ENCODE results near the gene GAGE13.
A peak's percentile ranks its signal among the peaks of the same experiment; 100 is the strongest.
"Not testable (repeated sequence)": the region's sequence is repeated elsewhere in the genome, so short reads cannot be mapped to it uniquely, and the experiment has no call there.

The GAGE13 gene, protein sequence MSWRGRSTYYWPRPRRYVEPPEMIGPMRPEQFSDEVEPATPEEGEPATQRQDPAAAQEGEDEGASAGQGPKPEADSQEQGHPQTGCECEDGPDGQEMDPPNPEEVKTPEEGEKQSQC

DNA sequence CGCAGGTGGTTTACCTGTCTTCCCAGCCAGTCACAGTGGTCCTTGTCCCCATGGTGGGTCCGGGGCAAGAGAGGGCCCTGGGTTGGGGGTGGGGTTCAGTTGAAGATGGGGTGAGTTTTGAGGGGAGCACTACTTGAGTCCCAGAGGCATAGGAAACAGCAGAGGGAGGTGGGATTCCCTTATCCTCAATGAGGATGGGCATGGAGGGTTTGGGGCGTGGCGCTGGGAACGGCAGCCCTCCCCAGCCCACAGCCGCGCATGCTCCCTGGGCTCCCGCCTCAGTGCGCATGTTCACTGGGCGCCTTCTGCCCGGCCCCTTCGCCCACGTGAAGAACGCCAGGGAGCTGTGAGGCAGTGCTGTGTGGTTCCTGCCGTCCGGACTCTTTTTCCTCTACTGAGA, at the start of gene GAGE13:
Gene GAGE13 (plus strand): TSS at position 301 of the 400 bp plus-strand sequence. CDS start 1,156 bp downstream, outside the sequence.
- not testable (repeated sequence) for DNase-seq (ENCODE audit: low spot score)

DNA sequence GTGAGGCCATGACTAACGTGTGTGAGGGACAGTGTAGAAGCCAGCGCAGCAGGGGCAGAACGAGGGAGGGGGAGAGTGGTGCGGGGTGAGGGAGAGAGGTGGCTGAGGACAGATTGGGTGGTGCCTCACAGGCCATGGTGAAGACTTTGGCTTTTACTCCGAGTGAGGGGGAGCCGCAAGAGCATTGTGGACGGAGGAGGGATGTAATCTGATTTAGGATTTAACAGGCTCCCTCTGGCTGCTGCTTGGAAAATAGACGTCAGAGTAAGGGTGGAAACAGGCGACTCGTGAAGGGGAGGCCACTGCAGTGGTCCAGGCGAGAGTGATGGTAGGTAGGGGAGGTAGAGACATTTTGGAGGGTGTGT, 48.8 kb upstream of the GAGE13 start:
- peak; percentile 22 for DNase-seq (ENCODE audit: low spot score)

DNA sequence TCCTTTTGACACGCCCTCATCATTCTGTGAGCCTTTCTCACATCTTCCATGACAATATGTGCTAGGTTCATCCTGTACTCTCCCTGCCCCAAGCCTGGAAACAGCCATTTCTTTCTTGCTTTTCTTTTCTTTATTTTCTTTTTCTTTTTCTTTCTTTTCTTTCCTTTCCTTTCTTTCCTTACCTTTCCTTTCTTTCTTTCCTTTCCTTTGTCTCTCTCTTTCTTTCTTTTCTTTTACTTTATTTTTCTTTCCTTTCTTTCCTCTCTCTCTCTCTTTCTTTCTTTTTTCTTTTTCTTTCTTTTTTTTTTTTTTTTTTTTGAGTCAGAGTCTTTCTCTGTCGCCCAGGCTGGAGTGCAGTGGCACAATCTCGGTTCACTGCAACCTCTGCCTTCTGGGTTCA, 47.2 kb upstream of the GAGE13 start:
- no peak for DNase-seq (ENCODE audit: low spot score)

DNA sequence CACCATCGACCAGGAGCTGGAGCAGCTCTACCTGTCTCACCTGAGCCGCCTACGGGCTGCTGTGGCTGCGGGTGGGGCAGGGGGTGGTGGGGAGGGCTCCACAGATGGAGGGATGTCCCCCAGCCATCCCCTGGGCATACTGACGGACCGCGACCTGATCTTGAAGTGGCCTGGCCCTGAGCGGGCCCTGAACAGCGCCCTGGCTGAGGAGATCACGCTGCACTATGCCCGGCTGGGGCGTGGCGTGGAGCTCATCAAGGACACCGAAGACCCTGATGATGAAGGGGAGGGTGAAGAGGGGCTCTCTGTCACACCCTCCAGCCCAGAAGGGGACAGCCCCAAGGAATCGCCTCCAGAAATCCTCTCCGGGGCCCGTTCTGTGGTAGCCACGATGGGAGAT, 45.2 kb upstream of the GAGE13 start:
- DNase-seq (ENCODE audit: low spot score), result no peak

DNA sequence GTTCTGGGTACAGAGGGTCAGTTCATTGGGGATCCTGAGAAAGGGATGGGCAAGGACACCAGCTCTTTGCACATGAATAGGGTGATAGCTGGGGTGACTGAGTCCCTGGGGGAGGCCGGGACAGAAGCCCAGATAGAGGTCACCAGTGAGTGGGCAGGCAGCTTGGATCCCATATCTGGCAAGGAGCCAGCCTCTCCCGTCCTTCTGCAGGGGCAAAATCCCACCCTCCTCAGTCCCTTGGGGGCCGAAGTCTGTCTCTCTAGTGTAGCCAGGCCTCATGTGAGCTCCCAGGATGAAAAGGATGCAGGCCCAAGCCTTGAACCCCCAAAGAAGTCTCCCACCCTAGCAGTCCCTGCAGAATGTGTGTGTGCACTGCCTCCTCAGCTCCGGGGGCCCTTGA, 44.8 kb upstream of the GAGE13 start:
- DNase-seq (ENCODE audit: low spot score), result no peak

DNA sequence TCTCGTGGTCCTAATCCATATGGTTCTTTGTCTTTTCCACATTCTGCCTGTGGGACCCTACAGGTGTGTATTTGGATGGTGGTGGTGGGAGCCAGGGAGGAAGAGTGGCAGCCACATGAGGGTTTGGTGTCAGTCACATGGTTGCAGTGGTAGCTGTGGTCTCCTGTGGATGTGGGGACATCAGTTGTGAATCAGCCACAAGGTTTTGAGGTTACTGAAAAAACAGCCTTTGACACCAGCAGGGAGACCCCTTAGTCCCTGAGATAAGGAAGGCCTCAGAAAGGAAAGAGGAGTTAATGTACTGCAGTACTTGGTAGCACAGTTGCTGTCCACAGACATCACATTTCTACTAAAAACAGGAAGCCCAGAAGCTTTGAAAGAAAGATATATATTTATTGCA, 43.7 kb upstream of the GAGE13 start:
- DNase-seq (ENCODE audit: low spot score), result no peak

DNA sequence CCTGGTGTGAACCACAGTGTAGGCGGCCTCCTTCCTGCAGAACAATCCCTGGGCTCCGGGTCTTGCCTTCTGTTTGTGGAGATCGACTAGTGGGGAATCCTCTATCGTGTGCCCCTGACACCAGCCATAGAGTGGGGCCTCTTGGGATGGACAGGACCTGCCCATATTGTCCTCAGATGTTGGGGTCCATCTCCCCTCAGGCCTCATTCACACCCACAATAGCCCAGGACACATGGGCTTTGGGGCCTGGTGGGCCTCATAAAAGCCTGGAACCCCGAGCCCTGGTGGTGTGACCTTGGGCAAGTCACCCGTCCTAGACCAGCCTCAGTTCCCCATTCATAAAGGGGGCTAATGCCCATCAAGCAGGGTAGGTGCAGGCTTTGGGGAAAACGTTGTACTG, 41.2 kb upstream of the GAGE13 start:
- DNase-seq (ENCODE audit: low spot score), result no peak

DNA sequence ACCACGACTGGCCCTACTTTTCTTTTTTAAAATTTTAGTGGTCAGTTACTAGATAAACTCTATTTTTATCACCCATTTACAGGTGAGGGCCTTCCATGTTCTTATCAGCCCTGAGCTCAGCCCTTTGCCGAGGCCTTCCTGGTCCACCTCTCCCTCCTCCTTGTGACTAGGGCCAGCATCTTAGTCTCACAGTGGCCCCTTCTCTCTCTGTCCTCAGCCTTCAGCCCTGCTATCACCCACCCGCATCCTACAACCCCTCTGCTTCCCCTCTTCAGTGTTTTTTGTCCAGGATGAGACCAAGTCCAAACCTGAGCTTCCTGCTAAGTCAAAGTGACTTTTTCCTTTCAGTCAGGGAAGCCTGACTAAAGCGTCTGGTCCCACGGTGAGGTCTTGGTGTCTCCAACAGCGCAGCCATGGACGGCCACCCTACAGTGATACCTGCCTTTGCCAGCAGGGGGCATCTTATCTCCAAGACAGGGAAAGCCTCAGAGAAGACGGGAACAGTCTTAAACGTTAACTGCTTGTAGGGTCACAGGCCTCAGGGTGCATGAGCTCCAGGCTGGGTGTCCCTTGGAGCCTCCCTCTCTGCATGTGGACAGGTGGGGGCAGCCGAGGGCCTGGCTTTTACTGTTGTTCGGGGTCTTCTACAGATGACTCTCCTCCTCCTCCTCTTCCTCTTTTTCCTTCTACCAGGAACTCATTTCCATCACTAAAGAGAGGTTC, 39.6 kb upstream of the GAGE13 start:
- DNase-seq (ENCODE audit: low spot score), result peak; percentile 39

DNA sequence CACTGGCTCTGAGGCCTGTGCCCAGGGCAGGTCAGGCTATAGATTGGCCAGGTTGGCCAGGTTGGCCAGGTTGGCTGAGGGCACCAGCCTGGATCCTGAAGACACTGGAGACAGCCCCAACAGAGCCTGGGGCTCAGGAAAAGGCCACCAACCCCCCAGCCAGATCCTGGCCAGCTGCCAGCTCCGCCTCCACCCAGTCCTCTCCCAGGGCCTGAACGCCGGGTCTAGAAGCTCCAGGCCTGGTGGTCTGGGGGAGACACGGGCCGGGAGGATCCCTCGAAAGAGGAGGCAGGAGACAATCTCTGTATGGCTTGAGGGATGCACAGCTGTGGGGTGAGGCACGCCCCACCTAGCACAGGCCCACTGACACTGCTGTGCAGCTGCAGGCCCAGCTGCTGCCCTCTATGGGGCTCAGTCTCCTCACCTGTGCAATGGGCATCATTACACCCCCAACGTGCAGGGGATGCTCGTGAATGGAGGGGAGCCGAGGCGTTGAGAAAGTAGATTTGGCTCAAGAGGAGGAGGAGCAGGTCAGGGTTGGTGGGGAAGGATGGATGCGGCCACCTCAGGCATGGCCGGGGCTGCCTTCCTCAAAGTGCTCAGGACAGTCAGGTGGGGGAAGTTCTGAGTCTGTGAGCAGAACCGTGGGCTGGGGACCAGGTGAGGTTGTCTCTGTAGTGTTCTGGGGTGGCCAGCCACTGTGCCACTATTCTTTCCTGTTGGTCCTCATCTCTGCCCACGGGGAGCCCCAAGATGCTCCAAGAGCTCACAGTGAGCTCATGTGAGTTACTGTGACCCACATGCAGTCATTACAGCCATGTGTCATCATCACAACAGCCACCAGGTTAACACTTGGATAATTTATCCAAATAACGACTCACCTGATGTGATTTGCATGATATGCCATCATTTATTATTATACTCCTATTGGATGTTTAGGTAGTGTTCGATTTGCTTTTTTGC, 38.7 kb upstream of the GAGE13 start:
- no peak for DNase-seq (ENCODE audit: low spot score)

DNA sequence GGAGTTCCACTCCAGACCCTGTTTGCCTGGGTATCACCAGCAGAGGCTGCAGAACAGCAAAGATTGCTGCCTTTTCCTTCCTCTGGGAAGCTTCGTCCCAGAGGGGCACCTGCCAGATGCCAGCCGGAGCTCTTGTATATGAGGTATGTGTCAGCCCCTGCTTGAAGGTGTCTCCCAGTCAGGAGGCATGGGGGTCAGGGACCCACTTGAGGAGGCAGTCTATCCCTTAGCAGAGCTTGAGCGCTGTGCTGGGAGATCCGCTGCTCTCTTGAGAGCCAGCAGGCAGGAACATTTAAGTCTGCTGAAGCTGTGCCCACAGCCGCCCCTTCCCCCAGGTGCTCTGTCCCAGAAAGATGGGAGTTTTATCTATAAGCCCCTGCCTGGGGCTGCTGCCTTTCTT, 32.1 kb upstream of the GAGE13 start:
- not testable (repeated sequence) for DNase-seq (ENCODE audit: low spot score)

DNA sequence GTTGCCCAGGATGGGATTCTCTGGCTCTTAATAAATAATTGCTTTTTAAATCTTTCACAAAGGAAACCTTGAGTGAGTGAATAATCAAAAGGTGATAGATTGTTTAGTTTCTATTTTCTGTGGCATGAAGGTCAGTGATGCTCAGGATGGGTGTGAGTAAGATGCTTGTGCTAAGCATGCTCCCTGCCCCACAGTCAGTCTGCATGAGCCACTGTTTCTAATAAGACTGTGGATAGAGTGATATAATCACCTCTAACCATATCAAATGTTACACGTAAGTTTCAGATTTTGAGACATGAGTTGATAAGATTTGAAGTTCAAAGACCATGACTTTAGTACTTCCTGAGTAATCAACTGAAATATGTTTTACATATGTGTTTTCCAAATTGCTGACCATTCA, 30.7 kb upstream of the GAGE13 start:
- no peak for DNase-seq (ENCODE audit: low spot score)

DNA sequence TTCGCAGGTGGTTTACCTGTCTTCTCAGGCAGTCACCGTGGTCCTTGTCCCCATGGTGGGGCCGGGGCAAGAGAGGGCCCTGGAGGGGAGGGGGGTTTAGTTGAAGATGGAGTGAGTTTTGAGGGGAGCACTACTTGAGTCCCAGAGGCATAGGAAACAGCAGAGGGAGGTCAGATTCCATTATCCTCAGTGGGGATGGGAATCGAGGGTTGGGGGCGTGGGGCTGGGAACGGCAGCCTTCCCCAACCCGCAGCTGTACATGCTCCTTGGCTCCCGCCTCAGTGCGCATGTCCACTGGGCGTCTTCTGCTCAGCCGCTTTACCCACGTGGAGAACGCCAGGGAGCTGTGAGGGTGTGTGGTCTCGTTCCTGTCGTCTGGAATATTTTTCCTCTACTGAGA, 28.0 kb upstream of the GAGE13 start, which contains the start of gene GAGE10:
Gene GAGE10 (plus strand): TSS at position 301 of the 400 bp plus-strand sequence. CDS start 1,214 bp downstream, outside the sequence.
- DNase-seq (ENCODE audit: low spot score), result no peak

DNA sequence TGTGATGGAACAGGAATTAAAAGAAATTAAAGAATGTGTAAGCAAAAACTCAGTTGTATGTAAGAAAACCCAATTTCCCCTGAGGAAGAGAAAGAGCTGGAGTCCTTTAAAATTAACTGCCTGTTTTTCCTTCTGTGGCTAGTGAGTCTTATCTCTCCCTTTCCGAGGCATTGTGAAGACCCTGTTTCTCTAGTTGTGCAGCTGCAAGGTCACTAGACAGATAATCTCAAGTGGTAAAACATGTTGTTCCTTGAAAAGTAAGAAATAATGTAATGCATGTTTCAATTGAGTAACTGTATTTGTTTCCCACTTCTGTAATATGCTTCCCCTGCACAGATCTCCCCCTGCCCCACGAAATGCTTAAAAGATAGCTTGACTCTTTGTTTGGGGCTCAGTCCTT, 23.6 kb upstream of the GAGE13 start:
- not testable (repeated sequence) for DNase-seq (ENCODE audit: low spot score)

DNA sequence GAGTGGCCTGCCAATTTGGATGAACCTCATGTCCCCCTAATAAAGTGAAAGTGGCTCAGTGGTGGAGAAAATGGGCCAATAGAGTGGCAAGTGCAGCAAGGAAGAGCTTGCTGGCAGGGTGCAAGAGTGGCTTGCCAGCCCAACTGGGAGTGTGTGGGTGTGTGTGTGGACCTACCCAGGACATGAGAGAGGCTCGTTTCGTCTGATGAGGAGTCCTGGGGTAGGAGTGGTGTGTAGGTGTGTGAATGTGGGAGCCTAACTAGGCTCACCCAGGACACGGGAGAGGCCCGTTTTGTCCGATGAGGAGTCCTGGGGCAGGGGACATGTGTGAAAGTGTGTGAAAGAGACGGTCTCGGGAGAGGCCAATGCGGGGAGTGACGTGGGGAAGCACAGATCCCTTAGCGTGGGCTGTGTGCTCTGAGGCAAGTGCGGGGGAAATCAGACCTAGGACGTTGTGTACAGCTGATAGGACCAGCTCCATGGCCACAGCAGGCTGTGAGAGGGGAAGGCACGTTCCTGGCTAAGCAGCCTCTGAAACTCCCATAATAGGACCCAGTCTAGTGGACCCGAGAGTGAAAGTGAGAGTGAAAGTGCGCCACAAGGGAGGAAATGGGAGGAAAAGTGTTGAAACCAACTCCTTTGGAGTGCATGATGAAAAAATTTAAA, 22.6 kb upstream of the GAGE13 start:
- DNase-seq (ENCODE audit: low spot score), result peak; percentile 20

DNA sequence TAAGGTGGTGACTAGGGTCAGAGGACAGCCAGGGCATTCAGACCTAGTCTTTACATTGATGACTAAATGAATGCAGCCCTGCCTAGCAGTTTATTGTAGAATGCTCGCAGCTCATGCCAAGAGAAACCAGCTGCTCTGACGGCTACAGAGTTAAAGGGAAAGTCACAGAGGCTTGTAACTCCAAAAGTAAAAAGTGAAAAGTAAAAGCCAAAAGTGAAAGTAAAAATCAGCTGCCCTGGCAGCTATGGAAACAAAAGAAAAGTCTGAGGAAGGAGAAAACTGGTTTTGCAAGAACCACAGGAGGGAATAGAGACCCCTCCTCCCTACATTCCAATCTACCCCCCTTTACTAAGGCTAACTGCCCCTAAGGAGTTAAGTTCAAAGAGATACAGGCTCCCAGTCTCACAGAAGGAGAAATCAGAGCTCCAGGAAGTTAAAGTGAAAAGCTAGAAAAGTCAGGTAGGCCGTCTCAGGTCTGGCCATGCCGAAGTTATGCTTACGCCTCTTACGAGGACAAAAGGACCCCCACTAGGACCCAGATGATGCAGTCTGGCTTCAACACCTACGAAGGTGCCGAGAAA, 21.9 kb upstream of the GAGE13 start:
- peak; percentile 3 for DNase-seq (ENCODE audit: low spot score)

DNA sequence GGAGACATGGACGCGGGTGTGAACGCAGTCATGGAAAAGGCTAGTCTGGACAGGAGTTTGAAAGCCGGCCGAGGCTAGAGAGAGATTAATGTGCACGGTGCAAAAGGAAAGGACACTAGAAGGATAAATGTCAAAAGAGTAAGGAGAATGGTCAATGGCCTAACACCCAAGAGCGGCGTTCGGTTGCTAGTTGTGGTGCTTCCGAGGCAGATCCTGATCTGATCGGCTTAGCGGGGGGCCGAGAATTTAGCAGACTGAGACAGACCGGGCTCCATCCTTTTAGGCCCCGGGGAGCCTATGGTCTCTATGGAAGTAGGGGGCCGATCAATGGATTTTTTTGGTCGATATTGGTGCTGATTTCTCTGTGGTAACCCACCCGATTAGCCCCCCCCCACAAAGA, 21.0 kb upstream of the GAGE13 start:
- DNase-seq (ENCODE audit: low spot score), result no peak

DNA sequence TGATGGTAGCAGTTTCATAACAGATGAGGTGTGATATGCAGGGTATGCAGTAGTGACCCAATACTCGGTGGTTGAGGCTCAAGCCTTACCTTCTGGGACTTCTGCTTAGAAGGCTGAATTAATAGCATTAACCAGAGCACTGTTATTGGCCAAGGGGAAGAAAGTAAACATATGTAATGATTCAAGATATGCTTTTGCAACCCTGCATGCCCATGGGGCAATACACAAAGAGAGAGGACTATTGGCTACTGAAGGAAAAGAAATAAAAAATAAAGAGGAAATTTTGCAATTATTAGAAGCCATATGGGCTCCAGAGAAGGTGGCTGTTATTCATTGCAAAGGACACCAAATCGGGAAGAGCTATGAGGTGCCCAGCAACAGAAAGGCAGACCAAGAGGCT, 19.2 kb upstream of the GAGE13 start:
- no peak for DNase-seq (ENCODE audit: low spot score)

DNA sequence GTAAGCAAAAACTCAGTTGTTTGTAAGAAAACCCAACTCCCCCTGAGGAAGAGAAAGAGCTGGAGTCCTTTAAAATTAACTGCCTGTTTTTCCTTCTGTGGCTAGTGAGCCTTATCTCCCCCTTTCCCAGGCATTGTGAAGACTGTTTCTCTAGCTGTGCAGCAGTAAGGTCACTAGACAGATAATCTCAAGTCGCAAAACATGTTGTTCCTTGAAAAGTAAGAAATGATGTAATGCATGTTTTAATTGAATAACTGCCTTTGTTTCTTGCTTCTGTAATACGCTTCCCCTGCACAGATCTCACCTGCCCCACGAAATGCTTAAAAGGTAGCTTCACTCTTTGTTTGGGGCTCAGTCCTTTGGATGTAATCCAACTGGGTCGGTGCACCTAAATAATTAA, 15.3 kb upstream of the GAGE13 start:
- no peak for DNase-seq (ENCODE audit: low spot score)

DNA sequence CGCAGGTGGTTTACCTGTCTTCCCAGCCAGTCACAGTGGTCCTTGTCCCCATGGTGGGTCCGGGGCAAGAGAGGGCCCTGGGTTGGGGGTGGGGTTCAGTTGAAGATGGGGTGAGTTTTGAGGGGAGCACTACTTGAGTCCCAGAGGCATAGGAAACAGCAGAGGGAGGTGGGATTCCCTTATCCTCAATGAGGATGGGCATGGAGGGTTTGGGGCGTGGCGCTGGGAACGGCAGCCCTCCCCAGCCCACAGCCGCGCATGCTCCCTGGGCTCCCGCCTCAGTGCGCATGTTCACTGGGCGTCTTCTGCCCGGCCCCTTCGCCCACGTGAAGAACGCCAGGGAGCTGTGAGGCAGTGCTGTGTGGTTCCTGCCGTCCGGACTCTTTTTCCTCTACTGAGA, 9.6 kb upstream of the GAGE13 start, which contains the start of gene GAGE12J:
Gene GAGE12J (plus strand): TSS at position 301 of the 400 bp plus-strand sequence. CDS start 1,157 bp downstream, outside the sequence.
- not testable (repeated sequence) for DNase-seq (ENCODE audit: low spot score)

DNA sequence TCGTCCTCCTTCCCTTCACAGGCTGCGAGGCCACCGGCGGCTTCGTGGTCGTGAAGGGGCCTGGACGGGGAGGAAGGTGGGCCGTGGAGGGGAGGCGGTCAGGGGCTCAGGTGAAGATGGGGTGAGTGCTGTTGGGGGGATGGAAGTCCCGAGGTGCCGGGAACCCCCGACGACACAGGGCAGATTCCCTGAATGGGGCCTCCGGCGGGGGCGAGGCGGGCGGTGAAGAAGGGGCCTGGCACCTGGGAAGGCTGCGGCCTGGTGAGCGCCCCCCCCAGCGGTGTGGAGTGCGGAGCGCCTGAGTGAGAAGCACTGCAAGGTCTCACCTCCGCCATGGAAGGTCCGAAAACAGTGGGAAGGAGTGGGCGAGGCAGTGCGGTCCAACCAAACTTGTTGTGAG, 9.1 kb upstream of the GAGE13 start:
- DNase-seq (ENCODE audit: low spot score), result not testable (repeated sequence)

DNA sequence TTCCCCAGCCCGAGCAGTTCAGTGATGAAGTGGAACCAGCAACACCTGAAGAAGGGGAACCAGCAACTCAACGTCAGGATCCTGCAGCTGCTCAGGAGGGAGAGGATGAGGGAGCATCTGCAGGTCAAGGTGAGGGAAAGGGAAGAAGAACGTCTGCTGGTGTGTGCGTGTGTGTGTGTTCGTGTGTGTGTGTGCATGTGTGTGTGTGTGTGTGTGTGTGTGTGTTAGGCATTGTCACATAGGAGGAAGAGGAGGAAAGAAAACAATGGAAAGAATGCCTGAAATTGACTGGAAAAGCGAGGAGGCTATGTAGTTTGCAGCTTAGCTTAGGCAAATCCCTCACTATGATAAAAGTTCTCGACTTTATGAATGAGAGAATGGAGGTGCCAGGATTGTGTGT, 7.6 kb upstream of the GAGE13 start:
- DNase-seq (ENCODE audit: low spot score), result not testable (repeated sequence)

DNA sequence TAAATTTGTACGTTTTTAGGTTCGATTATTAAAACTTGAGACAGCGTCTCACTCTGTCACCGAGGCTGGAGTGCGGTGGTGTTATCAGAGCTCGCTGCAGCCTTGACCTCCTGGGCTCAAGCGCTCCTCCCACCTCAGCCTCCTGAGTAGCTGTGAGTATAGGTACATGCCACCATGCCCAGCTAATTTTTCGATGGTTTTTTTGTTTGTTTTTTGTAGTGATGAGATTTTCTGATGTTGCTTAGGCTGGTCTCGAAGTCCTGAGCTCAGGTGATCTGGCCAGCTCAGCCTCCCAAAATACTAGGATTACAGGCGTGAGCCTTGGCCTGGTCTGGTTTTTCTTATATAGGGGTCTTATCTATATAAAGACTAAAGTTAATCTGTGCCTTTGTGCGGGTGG, 961 bp upstream of the GAGE13 start:
- not testable (repeated sequence) for DNase-seq (ENCODE audit: low spot score)

All from pons (tissue), 1 donor.